HS-27A (cell line): ENCODE measurements around the gene BICDL2.

Experiments
- DNase-seq: peaks from one replicate; pipeline ENCODE4 v3.0.0-alpha.2; 2012; ENCODE audit warnings: low read depth, missing footprints

Gene BICDL2

GRCh38 chr16:3009568-3010390 is 27.0 kb downstream of the BICDL2 start:
- no peak for DNase-seq

DNA sequence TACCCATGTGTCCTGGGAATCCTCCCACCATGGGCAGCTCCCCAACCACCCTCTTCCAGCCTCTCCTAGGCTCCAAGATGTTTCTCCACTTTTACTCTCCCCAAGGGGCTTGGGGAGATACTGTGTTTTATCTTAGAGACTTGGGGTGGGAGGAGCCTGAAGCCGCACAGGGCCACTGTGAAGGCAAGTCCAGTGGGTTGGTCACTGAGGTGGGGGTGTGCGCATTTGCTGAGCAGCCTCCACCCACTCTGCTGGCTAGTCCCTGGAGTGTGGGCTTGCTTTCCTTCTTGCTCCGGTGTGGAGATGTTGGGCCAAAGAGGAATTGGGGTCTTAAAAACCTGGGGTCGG is 28.1 kb downstream of the BICDL2 start:
- DNase-seq = no peak

- no peak for DNase-seq
Measured at GRCh38 chr16:3007957-3008689, 28.6 kb downstream of the BICDL2 start.

- no peak for DNase-seq
Measured at GRCh38 chr16:3007059-3007956, 29.4 kb downstream of the BICDL2 start.

- DNase-seq = no peak
Measured at GRCh38 chr16:3004781-3005284, 31.9 kb downstream of the BICDL2 start.

DNA sequence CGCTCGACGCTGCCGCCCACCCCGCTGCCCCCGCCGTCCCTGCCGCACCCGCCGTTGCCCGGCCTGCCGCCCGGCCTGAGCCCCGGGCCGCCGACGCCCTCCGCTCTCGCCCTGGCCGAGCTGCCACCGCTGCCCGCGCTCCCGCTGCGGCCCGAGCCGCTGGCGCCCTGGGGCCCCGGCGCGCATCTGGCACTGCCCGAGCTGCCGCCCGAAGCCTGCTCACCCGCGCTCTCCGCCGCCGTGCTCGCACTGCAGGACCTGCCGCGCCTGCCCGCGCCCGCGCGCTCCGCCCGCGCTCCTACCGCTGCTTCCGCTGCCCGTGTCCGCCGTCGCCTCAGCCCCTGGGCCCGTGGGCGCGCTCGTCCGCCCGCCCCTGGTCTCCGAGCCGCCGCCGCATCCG is 32.4 kb downstream of the BICDL2 start:
- DNase-seq = no peak

DNA sequence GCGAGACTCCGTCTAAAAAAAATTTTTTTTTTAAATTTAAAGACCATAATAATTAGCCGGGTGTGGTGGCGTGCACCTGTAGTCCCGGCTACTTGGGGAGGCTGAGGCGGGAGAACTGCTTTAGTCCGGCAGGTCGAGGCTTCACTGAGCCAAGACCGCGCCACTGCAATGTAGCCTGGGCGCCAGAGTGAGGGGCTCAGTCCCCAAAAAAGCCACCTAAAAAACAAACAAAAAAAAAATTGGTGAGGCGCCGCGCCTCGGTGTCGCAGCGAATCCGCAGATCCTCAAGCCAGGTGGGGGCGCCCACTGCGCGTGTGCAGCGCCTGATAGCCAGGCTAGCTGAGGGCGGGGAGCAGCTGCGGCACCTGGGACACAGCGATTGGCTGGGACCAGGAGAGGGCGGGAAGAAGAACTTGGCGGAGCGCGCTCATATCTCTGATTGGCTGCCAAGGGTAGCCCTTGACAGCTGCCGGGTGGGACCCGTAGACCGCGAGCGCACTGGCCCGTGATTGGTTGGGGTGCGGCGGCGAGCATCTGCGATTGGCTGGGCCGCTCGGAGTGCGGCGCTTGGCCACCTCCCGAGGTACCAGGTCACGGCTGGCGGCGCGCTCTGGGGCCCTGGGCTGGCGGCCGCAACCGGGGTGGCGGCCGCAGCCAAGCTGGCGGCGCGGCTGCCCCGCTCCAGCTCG is 33.0 kb downstream of the BICDL2 start:
- DNase-seq = peak; percentile 94

GRCh38 chr16:3001316-3001715 is 35.4 kb downstream of the BICDL2 start:
- DNase-seq = no peak

- DNase-seq = no peak
Measured at GRCh38 chr16:3000540-3000939, 36.2 kb downstream of the BICDL2 start.

DNA sequence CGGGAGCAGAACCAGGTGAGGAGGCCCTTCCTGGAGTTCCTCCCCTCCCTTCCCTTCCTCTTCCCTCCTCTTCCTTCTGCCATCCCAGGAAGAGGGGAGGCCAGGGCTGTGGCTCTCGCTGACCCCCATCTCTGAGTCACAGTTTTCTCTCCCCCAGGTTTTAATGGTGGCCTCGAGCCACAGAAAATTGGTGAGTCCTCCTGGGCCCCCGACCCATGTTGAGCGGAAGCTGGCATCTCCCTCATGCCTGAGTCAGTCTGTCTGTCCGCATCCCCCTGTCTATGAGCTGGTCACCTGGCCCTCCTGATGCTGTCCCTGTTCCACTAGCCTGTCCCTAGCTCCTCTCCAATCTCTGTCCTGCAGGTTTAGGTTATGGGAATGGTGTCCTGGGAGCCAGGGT is 36.8 kb downstream of the BICDL2 start:
- no peak for DNase-seq

DNA sequence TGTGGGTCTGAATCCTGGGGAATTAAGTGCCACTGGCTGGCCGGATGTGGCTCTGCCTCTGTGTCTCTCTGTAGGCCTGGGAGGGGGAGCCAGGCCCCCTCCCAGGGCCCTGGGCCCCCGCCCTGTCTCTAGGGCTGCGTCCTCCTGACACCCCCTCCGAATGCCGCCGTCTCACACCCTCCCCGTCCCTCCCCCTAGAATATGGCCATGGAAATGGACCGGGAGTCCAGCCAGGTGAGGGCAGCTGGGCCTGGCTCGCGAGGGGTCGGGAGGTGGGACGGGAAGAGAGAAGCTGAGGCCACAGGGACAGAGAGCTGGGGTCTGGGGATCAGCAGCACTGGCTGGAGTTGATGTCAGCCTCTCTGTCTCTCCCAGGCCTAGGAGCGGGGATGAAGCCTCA is 40.4 kb downstream of the BICDL2 start:
- DNase-seq = no peak

- DNase-seq = no peak
Measured at GRCh38 chr16:2992383-2993081, 44.2 kb downstream of the BICDL2 start.

DNA sequence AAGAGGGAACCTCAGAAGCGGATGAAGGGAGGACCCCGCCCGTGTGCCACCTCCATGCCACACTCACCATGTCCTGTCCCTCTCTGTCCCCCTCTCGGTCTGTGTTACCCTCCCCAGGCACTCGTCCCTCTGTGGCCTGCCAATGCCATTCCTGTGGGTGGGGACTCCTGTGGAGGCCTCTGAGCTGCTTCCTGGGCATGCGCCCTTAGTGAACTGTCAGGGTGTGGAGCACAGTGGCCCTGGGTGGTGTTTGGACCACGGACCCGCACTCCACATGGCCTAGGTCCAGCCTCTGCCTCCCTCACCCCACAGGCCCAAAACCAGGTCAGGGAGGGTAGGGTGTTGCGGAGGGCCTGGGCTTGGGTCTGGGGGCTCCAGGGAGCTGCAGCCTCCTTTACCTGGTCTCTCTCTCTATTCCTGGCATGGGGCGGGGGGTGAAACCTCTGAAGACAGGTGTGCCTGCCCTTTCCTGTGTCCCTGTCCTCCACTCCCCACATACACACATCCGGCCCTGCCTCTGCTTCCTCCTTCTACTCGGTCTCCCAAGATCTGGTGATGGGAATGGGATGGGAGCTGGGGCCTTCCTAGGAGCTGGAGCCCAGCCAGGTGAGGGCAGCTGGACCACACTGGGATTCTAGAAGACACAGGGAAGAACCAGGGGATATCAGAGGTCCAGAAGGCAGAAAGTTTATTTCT is 45.0 kb downstream of the BICDL2 start:
- DNase-seq = no peak

DNA sequence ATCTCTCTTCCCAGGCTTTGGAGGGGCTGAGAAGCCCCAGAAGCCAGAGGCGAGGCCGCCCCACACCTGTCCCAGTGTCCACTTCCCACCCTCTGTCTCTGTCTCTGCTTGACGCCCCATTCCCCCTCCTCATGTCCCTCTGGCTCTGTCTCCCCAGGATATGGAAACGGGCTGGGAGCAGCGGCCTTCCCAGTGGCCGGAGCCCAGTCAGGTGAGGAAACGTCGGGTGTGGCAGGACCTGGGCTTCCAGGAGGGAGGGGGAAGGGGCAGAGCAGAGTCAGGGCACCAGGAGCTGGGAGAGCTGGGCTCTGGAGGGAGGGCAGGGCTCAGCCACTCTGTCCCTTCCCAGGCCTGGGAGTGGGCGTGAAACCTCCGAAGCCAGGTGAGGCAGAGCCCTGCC is 45.9 kb downstream of the BICDL2 start:
- DNase-seq = no peak

DNA sequence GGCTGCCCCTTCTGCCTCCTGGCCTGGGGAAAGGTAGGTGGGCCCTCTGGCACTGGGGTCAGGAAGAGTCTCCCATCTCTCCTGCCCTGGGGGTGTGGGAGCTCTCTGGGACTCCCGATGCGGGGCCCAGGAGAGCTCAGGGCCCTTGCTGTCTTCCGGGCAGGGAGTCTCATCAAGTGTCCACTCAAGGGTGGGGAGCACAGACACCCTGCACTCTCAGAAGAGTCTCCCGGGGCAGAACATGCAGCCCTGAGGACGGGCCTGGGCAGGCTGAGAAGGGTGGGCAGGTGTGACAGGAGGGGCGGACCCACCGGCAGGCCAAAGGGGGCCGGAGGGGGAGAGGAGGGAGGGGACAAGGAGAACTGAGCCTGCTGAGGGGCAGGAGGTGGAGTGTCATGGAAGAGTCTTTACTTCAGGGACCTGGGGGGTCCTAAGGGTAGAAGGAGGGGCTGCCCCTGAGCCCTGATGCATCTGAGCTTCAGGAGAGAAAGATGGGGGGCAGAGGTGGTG is 48.1 kb downstream of the BICDL2 start:
- DNase-seq = no peak

DNA sequence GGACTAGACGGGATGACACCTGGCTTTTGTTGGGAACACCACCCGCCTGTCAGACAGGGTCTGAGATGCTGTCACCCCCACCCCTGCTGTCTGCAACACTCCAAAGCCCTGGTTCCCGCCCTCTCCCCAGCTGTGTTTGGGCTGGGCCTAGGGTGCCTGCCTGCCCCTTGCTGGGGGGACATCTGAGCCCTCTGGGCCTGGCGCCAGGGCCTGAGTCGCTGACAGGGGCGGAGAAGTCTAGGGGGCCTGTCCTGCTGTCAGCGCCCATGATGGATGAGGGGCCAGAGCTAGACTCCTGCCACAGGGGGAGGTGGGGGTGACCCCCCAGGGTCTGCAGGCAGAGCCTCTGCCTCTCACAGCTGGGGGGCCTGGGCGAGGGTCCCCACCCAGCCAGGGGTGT is 48.9 kb downstream of the BICDL2 start:
- no peak for DNase-seq

DNA sequence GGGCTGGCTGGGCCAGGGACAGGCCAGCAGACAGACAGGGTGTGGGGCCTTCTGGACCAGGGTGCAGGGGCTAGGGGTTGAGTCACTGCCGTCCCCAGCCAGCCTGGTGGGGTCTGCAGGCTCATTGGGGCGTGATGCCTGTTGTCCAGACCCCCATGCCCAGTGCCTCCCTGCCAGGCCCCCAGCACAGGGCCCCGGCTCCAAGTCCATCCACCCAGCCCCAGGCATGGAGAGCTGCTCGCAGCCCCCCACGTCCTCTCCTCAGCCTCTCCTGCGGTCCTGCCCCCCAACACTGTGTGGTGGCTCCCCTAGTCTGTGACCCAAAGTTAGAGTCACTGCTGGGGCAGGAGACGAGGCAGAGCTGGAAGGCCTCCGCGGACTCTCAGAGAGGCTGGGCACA is 49.5 kb downstream of the BICDL2 start:
- no peak for DNase-seq

- no peak for DNase-seq
Measured at GRCh38 chr16:2986623-2987188, 50.0 kb downstream of the BICDL2 start.

DNA sequence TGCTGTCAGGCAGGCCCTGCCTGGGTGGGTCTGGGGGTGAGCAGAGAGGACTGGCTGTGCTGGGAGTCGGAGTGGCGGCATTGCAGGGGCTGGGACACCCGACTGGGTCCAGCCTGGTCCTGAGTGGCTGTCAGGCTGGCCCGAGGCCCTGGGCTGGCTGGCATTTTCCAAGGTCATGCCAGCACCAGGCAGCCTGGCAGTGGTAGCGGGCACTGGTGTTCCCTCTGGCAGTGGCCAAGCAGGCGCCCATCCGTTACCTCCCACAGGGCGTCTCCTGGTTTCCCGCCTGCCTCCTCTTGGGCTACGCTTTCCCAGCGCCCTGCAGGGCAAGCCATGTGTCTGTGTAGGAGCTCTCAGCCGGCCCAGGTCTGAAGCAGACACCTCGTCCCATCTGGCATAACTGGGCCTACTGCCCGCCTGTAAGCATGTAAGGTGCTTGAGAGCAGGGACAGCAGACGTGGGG is 50.8 kb downstream of the BICDL2 start:
- no peak for DNase-seq

GRCh38 chr16:2985462-2985861 is 51.3 kb downstream of the BICDL2 start:
- DNase-seq = no peak
